ENCODE data around the gene ADORA2A. TPM values are rescaled to one million over a fixed set of nuclear protein-coding genes. Genes with fewer than 3 reads are reported as not detected.

ADORA2A gene
- total and polyA plus RNA-seq, 9 donors = 0.57 to 5.0 (median 2.7) TPM

- Histone ChIP-seq H3K4me1 (ENCODE audit: insufficient read depth) (peaks cover 14% of the 10 kb centered on the region), H3K9me3 (no peaks in the 10 kb centered on the region), H3K36me3 (no peaks in the 10 kb centered on the region), H3K27me3 (no peaks in the 10 kb centered on the region), H3K27ac (no peak overlapping the region), H3K4me3 (no peak overlapping the region)
- no peak for DNase-seq
- TF ChIP-seq EP300 (IDR thresholded peaks at IDR 0.05) = no peak
- no peak for TF ChIP-seq CTCF (IDR thresholded peaks at IDR 0.05)
- no peak for TF ChIP-seq POLR2A (IDR thresholded peaks at IDR 0.05)
- WGBS, 3 donors = 63 to 70% (median 63%) methylated on average over 2 of the region's 2 CpGs
- intact Hi-C loops (cut with DNase I) = no loop called here
Measured at GRCh38 chr22:24467340-24467739, 39.9 kb downstream of the ADORA2A start.

- intact Hi-C loops (cut with DNase I) = no loop called here
- peak; percentile 51 to 76 (median 61) for DNase-seq
Measured at GRCh38 chr22:24471570-24471969, 44.2 kb downstream of the ADORA2A start.

GRCh38 chr22:24473284-24473683 lies 45.9 kb downstream of the ADORA2A start:
- H3K36me3 ChIP-seq = no peaks in the 10 kb centered on the region
- TF ChIP-seq CTCF (IDR thresholded peaks at IDR 0.05) (no peak), EP300 (IDR thresholded peaks at IDR 0.05) (no peak), POLR2A (IDR thresholded peaks at IDR 0.05) (no peak)
- intact Hi-C loops (cut with DNase I) = no loop called here
- peaks cover 7% of the 10 kb centered on the region for H3K4me1 ChIP-seq (ENCODE audit: insufficient read depth)
- H3K9me3 ChIP-seq = no peaks in the 10 kb centered on the region
- no peak overlapping the region for H3K27ac ChIP-seq
- H3K4me3 ChIP-seq = no peak overlapping the region
- H3K27me3 ChIP-seq = no peaks in the 10 kb centered on the region
- DNase-seq = no peak

More at GRCh38 chr22:24471570-24471969, 44.2 kb downstream of the ADORA2A start:
- 9 to 18% (median 15%) methylated on average over 4 of the region's 4 CpGs for WGBS, 3 donors
- peaks cover 9% of the 10 kb centered on the region for H3K4me1 ChIP-seq (ENCODE audit: insufficient read depth)
- no peak overlapping the region for H3K27ac ChIP-seq
- no peaks in the 10 kb centered on the region for H3K27me3 ChIP-seq
- H3K36me3 ChIP-seq = no peaks in the 10 kb centered on the region
- no peaks in the 10 kb centered on the region for H3K9me3 ChIP-seq
- H3K4me3 ChIP-seq = no peak overlapping the region
- no peak for TF ChIP-seq POLR2A (IDR thresholded peaks at IDR 0.05)
- TF ChIP-seq CTCF (IDR thresholded peaks at IDR 0.05) = no peak
- no peak for TF ChIP-seq EP300 (IDR thresholded peaks at IDR 0.05)

DNA sequence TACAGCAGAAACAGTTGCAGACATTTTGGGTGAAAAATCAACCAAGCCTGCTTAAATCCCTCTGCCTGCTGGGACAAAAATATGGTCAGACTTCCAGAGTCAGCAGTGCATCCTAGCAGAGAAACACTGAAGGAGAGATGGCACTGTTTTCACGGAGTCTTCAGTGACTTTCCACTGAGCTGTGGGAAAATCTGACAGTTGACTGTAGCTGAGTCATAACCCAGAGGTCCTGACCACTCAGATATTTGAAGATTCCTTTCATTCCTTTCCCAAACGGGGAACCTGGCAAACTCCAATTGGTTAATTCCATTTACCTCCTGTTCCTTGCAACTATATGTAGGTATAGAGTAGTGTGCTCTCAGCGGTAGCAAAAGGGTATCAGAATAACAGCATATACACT lies 46.8 kb downstream of the ADORA2A start:
- no peaks in the 10 kb centered on the region for H3K36me3 ChIP-seq
- 24 to 26% (median 25%) methylated on average over 3 of the region's 3 CpGs for WGBS, 3 donors
- intact Hi-C loops (cut with DNase I) = no loop called here

More for the DNA sequence above, 46.8 kb downstream of the ADORA2A start:
- TF ChIP-seq POLR2A (IDR thresholded peaks at IDR 0.05) (no peak), EP300 (IDR thresholded peaks at IDR 0.05) (no peak), CTCF (IDR thresholded peaks at IDR 0.05) (no peak)
- no peak overlapping the region for H3K4me3 ChIP-seq
- peaks cover 7% of the 10 kb centered on the region for H3K4me1 ChIP-seq (ENCODE audit: insufficient read depth)
- no peaks in the 10 kb centered on the region for H3K27me3 ChIP-seq
- H3K27ac ChIP-seq = no peak overlapping the region
- H3K9me3 ChIP-seq = no peaks in the 10 kb centered on the region
- no peak for DNase-seq

All from ovary (tissue), 9 donors.